GM20431 (cell line): ENCODE results near the gene BACE1.
"Not testable (repeated sequence)": the region's sequence is repeated elsewhere in the genome, so short reads cannot be mapped to it uniquely, and the experiment has no call there.

Experiments
- in situ Hi-C: fragments of 300-500 bp; cut with MseI, MboI; formaldehyde crosslinking; loops from one replicate; pipeline ENCODE4 v1.15.0; 2020; ENCODE audit warnings: low sequenced_read_pairs; ENCODE audit not compliant: unreplicated experiment

BACE1 gene

GRCh38 chr11:117279711-117280376 lies 36.2 kb downstream of the BACE1 start:
- in situ Hi-C loops = no loop called here

GRCh38 chr11:117278347-117278746 lies 37.7 kb downstream of the BACE1 start:
- in situ Hi-C loops = no loop called here

GRCh38 chr11:117273550-117274289 lies 42.3 kb downstream of the BACE1 start:
- in situ Hi-C loops = no loop called here

GRCh38 chr11:117272175-117272574 lies 43.9 kb downstream of the BACE1 start:
- in situ Hi-C loops = not testable (repeated sequence)

GRCh38 chr11:117271208-117271607 lies 44.8 kb downstream of the BACE1 start:
- in situ Hi-C loops = no loop called here

GRCh38 chr11:117269856-117270255 lies 46.2 kb downstream of the BACE1 start:
- in situ Hi-C loops = no loop called here

GRCh38 chr11:117265745-117266144 lies 50.3 kb downstream of the BACE1 start:
- in situ Hi-C loops = no loop called here

GRCh38 chr11:117264624-117265323 lies 51.3 kb downstream of the BACE1 start:
- in situ Hi-C loops = not testable (repeated sequence)

GRCh38 chr11:117259417-117259816 lies 56.6 kb downstream of the BACE1 start:
- in situ Hi-C loops = no loop called here

- in situ Hi-C loops = no loop called here
Measured at GRCh38 chr11:117258576-117258975, 57.5 kb downstream of the BACE1 start.

GRCh38 chr11:117256573-117256972 lies 59.5 kb downstream of the BACE1 start:
- in situ Hi-C loops = no loop called here

GRCh38 chr11:117255966-117256365 lies 60.1 kb downstream of the BACE1 start:
- in situ Hi-C loops = no loop called here

- in situ Hi-C loops = no loop called here
Measured at GRCh38 chr11:117251506-117251905, 64.5 kb downstream of the BACE1 start.

GRCh38 chr11:117249571-117249970 lies 66.5 kb downstream of the BACE1 start:
- in situ Hi-C loops = no loop called here

GRCh38 chr11:117248341-117248740 lies 67.7 kb downstream of the BACE1 start:
- in situ Hi-C loops = no loop called here

GRCh38 chr11:117239295-117239694 lies 76.8 kb downstream of the BACE1 start:
- in situ Hi-C loops = no loop called here

- in situ Hi-C loops = no loop called here
Measured at GRCh38 chr11:117238221-117238620, 77.8 kb downstream of the BACE1 start.
